ENCODE measurements around the gene CASZ1.

Gene CASZ1

GRCh38 chr1:10775763-10776162 lies 20.7 kb downstream of the CASZ1 start:
- DNase-seq (ENCODE audit: low spot score): no peak

- DNase-seq (ENCODE audit: low spot score): no peak
Measured at GRCh38 chr1:10774615-10775310, 21.7 kb downstream of the CASZ1 start.

GRCh38 chr1:10773851-10774614 lies 22.4 kb downstream of the CASZ1 start:
- no peak for DNase-seq (ENCODE audit: low spot score)

DNA sequence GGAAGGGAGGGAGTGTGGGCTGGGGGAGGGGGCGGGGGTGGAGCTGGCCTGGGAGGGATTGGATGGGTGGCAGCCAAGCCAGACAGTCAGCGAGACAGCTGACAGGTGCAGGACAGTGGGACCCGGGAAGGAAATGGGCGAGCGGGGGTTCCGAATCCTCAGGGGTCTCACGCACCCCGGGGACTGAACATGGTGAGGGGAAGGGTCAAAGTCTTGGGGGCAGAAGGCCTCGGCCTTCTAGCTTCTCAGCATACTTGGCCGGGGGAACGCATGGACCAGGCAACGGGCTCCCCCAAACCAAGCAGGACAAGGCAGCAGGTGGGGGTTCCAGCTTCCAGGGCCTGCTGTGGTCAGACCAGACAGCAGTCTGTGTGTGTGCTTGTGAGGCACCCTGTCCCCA lies 23.1 kb downstream of the CASZ1 start:
- no peak for DNase-seq (ENCODE audit: low spot score)

DNA sequence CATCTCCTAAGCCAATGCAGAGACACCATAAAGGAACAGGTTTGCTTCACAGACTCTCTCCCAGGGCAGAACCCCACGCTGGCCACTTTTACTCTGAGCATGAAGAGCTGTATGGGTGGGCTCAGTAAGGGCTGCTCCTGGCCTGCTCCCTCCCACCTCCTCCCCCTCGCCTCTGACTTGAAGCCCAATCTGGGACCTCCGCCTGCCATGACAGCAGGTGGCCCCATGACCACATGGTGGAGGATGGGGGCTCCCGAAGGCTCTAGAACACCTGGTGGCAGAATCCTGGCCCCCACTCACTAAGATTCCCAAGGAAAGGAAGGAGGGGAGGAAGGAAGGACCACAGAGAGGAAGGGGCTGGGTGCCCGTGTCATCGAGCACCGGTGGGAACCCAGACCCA lies 23.7 kb downstream of the CASZ1 start:
- DNase-seq (ENCODE audit: low spot score): no peak

DNA sequence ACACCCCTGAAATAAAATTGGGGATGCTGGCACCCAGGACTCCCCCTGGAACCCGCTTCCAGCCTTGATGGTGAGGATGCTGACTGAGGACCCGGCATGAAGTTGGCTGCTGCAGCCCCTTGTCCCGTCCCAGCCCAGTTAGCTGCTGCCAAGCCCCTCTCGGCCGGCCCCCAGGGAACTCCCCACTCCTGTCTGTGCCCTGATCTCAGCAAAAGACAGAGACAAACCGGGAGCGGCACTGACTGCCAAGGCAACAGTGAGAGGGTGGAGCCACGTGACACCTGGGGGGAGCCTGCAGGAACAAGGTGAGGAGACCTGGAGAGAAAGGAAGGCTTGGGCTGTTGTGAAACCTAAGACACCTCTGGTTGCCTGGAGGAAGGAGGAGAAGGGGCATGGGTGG lies 24.7 kb downstream of the CASZ1 start:
- no peak for DNase-seq (ENCODE audit: low spot score)

DNA sequence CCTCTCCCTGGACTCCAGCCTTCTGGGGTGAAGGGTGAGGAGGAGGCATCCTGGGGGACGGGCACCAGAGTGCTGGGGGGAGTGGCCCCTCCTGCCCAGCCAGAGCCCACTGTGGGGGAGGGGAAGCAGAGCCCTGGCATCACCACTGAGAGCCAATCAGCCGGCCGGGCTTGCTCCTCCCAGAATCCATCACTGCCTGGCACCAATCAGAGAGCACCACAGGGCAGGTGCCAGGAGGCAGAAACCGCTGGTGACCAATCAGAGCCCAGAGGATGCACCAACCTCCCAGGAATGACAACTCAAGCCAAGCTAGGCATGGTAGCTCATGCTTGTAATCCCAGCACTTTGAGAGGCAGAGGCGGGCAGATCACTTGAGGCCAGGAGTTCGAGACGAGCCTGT lies 27.9 kb downstream of the CASZ1 start:
- no peak for DNase-seq (ENCODE audit: low spot score)

DNA sequence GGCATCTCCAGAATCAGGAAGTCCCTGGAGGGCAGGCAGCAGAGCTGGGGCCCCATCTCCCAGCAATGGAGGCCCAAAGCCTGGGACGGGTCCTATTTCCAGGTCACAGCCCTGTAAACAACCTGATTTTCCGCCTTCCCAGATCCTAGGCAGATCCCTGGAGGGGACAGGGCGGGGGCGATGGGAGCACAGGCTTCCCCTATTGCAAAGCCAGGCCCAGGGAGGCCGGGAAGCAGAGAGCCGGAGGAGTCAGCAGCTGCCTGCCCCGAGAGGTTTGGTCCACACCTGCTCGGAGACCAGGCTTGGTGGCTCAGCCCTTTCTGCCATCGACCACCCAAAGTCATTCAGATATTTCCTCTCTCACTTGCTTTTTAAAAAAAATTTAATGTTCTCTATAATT lies 29.2 kb downstream of the CASZ1 start:
- DNase-seq (ENCODE audit: low spot score): no peak

- DNase-seq (ENCODE audit: low spot score): no peak
Measured at GRCh38 chr1:10765734-10766478, 30.5 kb downstream of the CASZ1 start.

DNA sequence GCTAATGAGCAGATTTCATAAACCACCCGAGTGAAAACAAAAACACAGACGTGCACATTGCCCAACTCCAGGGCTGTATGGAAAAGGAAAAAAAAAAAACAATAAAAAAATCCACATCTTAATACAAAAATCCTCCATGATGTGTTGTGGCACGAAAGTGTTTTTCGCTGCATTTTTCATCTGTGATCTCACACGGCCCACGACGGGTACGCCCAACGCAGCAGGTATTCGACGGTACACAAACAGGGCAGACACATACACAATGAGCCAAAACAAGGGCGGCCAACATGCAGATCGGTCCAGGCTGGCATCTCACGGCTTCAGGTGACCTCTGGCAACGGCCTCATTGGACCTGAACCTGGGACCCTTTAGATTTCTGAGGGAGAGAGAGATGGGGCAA lies 31.1 kb downstream of the CASZ1 start:
- DNase-seq (ENCODE audit: low spot score): no peak

DNA sequence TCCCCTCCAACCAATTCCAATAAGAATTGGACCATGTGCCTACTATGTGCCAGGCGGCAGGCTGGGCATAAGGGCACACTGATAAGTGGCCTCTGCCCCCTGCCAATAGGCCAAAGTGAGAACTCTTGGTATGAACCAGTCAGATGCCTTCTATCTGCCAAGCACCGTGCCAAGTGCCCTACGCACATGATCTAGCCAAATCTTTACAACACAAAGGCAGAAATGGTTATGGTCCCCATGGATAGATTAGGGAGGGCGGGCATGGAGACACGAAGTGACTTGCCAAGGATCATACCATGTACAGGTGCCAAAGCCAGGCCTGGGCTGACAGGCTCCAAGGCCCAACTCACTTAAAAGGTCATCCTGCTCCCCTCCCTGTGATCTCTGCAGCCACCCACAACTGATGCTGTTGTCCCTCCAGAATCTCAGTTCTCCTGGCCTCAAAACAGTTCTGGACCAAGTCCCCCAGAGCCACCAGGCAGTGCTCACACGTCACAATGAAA lies 32.1 kb downstream of the CASZ1 start:
- no peak for DNase-seq (ENCODE audit: low spot score)

GRCh38 chr1:10762875-10763274 lies 33.6 kb downstream of the CASZ1 start:
- DNase-seq (ENCODE audit: low spot score): no peak

- no peak for DNase-seq (ENCODE audit: low spot score)
Measured at GRCh38 chr1:10762153-10762523, 34.3 kb downstream of the CASZ1 start.

GRCh38 chr1:10761503-10762152 lies 34.8 kb downstream of the CASZ1 start:
- no peak for DNase-seq (ENCODE audit: low spot score)

GRCh38 chr1:10760566-10761502 lies 35.6 kb downstream of the CASZ1 start:
- no peak for DNase-seq (ENCODE audit: low spot score)

DNA sequence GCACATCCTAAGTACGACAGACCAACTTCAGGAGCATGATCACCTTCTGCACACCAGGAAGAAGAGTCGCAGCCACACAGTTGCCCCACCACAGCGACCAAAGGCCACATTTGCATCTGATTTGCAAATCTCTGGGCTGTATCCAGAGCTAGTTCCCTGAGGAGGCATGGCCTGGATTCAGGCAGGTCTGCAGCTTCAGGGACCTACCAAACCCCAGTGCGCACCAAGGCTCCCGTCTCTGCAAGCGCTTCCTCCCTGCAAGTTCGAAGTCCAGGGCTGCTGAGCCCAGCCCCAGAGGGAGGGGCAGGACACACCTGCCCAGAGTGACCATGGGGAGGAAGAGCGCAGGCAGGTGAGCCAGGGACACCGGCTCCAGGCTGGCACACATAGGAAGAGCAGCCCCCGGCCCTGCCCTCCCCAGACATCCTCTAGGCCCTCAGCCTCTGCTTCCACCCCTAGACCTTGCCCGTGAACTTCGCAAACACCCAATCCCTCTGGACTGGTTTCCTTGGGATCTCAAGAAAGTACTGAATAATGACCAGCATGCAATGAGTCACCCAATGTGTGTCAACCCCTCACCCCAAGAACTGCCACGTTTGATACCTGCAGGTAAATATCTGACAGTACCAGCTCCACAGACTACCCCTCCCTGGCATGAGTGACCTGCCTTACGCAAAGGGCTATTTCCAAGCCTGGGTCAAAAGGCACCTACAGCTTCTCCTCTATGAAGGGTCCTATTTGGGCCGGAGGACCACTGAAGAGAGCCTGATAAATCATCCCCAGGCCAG lies 36.8 kb downstream of the CASZ1 start:
- DNase-seq (ENCODE audit: low spot score): no peak

GRCh38 chr1:10756842-10757241 lies 39.6 kb downstream of the CASZ1 start:
- no peak for DNase-seq (ENCODE audit: low spot score)

DNA sequence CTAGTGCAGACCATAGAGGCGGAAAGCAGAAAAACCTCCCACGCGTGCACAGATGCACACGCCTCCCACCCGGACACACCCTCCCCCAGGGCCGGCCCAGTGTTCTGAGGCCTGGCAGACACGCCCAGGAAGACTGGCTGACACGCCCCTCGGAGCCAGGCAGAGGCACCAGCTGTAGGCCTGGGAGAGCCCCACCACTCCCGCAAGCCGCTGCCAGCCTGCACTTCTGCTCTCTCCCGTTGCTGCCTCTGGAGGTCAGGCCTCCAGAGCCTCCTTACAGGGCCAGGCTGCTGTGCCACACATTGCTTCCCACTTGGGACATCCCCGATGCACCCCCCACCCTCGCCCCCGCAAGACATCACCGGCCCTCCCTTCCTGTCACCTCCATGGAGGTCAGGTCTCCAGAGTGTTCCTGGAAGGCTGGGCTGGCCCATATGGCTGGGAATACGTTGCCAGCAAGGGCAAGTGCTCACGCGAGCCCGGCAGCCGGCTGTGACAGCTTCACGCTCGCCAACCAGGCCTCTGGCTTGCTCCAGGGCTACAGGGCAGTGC lies 40.4 kb downstream of the CASZ1 start:
- DNase-seq (ENCODE audit: low spot score): peak; percentile 49

GRCh38 chr1:10754568-10755329 lies 41.7 kb downstream of the CASZ1 start:
- no peak for DNase-seq (ENCODE audit: low spot score)

All from CD4-positive, alpha-beta T cell treated with Interleukin-15 for 4 hours (primary cell).